ENCODE measurements around the gene UPP1. TPM values are rescaled to one million over a fixed set of nuclear protein-coding genes. Genes with fewer than 3 reads are reported as not detected.

UPP1 gene
- total and polyA plus RNA-seq, 2 of the 13 experiments (the other 11 are each of a cell fraction or from before 2014, with no cell fraction given): 5.7 to 9.8 TPM

DNA sequence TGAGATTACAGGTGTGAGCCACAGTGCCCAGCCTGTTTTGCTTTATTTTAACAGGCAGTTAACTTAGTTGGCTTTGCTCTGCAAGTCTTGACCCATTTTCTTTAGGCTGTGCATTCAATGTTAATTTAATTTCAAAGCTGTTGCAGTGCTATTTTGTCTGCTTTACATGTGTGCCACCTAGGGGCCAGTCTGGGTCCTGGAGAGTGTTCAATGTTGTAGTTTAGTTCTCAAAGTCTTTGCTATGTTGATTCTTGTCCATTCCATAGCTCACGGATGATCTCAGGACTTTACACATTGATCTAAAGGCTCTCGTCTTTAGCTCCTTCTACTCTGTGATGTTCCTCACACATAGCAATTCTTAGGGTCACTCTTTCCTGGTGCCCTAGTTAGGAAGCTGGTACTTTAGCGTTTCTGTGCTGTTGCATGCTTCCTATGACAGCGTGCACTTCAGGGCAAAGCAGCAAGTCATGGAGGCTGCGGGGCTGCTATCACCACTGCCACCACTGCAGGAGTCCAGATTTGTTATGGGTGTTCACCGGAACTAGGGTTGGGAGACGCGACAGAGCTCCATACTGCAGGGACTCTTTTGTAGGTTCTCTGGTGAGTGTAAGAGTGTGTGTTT lies 65.8 kb downstream of the UPP1 start (continued):
- TF ChIP-seq ZNF251 (CRISPR knock-in tag; IDR thresholded peaks at IDR 0.05) (no peak), ZNF530 (CRISPR knock-in tag; IDR thresholded peaks at IDR 0.05; ENCODE audit: low read depth) (no peak), SAFB2 (CRISPR knock-in tag; IDR thresholded peaks at IDR 0.05; ENCODE audit: borderline replicate concordance, low read depth) (no peak), NRL (CRISPR knock-in tag; IDR thresholded peaks at IDR 0.05; ENCODE audit: borderline replicate concordance) (no peak), PREB (CRISPR knock-in tag; IDR thresholded peaks at IDR 0.05) (no peak), ZNF446 (CRISPR knock-in tag; IDR thresholded peaks at IDR 0.05) (no peak)
- TF ChIP-seq, protein P1, sequence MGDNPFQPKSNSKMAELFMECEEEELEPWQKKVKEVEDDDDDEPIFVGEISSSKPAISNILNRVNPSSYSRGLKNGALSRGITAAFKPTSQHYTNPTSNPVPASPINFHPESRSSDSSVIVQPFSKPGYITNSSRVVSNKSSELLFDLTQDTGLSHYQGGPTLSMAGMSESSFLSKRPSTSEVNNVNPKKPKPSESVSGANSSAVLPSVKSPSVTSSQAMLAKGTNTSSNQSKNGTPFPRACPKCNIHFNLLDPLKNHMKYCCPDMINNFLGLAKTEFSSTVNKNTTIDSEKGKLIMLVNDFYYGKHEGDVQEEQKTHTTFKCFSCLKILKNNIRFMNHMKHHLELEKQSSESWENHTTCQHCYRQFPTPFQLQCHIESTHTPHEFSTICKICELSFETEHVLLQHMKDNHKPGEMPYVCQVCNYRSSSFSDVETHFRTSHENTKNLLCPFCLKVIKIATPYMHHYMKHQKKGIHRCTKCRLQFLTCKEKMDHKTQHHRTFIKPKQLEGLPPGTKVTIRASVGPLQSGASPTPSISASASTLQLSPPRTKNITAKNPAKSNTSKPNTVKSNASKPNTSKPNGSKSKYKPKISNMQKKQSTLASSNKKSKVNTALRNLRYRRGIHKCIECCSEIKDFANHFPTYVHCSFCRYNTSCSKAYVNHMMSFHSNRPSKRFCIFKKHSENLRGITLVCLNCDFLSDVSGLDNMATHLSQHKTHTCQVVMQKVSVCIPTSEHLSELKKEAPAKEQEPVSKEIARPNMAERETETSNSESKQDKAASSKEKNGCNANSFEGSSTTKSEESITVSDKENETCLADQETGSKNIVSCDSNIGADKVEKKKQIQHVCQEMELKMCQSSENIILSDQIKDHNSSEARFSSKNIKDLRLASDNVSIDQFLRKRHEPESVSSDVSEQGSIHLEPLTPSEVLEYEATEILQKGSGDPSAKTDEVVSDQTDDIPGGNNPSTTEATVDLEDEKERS (CRISPR knock-in tag; IDR thresholded peaks at IDR 0.05): no peak
- TF ChIP-seq, protein P2, sequence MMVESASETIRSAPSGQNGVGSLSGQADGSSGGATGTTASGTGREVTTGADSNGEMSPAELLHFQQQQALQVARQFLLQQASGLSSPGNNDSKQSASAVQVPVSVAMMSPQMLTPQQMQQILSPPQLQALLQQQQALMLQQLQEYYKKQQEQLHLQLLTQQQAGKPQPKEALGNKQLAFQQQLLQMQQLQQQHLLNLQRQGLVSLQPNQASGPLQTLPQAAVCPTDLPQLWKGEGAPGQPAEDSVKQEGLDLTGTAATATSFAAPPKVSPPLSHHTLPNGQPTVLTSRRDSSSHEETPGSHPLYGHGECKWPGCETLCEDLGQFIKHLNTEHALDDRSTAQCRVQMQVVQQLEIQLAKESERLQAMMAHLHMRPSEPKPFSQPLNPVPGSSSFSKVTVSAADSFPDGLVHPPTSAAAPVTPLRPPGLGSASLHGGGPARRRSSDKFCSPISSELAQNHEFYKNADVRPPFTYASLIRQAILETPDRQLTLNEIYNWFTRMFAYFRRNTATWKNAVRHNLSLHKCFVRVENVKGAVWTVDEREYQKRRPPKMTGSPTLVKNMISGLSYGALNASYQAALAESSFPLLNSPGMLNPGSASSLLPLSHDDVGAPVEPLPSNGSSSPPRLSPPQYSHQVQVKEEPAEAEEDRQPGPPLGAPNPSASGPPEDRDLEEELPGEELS (CRISPR knock-in tag; IDR thresholded peaks at IDR 0.05): peak; percentile 30; the same call in 1 of the 2 replicates
- TF ChIP-seq, protein P3, sequence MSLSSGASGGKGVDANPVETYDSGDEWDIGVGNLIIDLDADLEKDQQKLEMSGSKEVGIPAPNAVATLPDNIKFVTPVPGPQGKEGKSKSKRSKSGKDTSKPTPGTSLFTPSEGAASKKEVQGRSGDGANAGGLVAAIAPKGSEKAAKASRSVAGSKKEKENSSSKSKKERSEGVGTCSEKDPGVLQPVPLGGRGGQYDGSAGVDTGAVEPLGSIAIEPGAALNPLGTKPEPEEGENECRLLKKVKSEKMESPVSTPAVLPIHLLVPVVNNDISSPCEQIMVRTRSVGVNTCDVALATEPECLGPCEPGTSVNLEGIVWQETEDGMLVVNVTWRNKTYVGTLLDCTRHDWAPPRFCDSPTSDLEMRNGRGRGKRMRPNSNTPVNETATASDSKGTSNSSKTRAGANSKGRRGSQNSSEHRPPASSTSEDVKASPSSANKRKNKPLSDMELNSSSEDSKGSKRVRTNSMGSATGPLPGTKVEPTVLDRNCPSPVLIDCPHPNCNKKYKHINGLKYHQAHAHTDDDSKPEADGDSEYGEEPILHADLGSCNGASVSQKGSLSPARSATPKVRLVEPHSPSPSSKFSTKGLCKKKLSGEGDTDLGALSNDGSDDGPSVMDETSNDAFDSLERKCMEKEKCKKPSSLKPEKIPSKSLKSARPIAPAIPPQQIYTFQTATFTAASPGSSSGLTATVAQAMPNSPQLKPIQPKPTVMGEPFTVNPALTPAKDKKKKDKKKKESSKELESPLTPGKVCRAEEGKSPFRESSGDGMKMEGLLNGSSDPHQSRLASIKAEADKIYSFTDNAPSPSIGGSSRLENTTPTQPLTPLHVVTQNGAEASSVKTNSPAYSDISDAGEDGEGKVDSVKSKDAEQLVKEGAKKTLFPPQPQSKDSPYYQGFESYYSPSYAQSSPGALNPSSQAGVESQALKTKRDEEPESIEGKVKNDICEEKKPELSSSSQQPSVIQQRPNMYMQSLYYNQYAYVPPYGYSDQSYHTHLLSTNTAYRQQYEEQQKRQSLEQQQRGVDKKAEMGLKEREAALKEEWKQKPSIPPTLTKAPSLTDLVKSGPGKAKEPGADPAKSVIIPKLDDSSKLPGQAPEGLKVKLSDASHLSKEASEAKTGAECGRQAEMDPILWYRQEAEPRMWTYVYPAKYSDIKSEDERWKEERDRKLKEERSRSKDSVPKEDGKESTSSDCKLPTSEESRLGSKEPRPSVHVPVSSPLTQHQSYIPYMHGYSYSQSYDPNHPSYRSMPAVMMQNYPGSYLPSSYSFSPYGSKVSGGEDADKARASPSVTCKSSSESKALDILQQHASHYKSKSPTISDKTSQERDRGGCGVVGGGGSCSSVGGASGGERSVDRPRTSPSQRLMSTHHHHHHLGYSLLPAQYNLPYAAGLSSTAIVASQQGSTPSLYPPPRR (CRISPR knock-in tag; IDR thresholded peaks at IDR 0.05; ENCODE audit: borderline replicate concordance): no peak
- TF ChIP-seq, protein P4, sequence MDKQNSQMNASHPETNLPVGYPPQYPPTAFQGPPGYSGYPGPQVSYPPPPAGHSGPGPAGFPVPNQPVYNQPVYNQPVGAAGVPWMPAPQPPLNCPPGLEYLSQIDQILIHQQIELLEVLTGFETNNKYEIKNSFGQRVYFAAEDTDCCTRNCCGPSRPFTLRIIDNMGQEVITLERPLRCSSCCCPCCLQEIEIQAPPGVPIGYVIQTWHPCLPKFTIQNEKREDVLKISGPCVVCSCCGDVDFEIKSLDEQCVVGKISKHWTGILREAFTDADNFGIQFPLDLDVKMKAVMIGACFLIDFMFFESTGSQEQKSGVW (CRISPR knock-in tag; IDR thresholded peaks at IDR 0.05; ENCODE audit: borderline replicate concordance): no peak

Measured in HepG2 (cell line).